Umbilical cord (tissue), 2 donors: ENCODE measurements around the gene RGL1. TPM values are rescaled to one million over a fixed set of nuclear protein-coding genes. Genes with fewer than 3 reads are reported as not detected.

Experiments
- DNase-seq: peaks from one replicate; pipeline ENCODE4 v3.0.0-alpha.2; 2015; ENCODE audit warnings: low spot score
- total RNA-seq: library from RNA; depleted of rRNA; stranded (reverse); fragments of >200 nt; gene quantifications from one replicate; pipeline ENCODE4 v1.2.3, GENCODE V29; 2014; ENCODE audit warnings: low replicate concordance; ENCODE audit not compliant: insufficient read depth

The RGL1 gene
- total RNA-seq, 1 donor from 2014 or later = 30.8 TPM

GRCh38 chr1:183821889-183822611 lies 17.1 kb downstream of the RGL1 start:
- no peak for DNase-seq

GRCh38 chr1:183824291-183824690 lies 19.4 kb downstream of the RGL1 start:
- no peak for DNase-seq

GRCh38 chr1:183827801-183828200 lies 22.9 kb downstream of the RGL1 start:
- DNase-seq = no peak

DNA sequence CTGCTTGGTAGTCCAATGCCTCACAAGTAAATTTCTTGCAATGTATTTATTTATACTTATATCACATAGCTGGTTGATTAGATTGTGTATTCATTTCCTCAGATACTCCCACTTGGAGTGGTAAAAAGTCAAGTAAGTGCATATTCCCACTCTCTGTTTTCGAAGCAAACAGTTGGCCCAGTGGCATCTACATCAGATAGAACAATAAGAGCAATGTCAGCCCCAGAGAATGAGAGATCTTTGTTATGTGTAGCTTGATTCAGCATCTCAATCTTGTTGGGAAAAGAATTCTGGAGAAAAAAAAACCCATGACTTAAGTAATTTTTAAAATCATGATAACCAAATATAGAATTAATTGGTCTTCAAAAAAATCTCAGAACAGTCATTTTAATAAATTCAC lies 25.5 kb downstream of the RGL1 start:
- DNase-seq = no peak

- DNase-seq = no peak
Observed at GRCh38 chr1:183831311-183831710, 26.4 kb downstream of the RGL1 start.

DNA sequence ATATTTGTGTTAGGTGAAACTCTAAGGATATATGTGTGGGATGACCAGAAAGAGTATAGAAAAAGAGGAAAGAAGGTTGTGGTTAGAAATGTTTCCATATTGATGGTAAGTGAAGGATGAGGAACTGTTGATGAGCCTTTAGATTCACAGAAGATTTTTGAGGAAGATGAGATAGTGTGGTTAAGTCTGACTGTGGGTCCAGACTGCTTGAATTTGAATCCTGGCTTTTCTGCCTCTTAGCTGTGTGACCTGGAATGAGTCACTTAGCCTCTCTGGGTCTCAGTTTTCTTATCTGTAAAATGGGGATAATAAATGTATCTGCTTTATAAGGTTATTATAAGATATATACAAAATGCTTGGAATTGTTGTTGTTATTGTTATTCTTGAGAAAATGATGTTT lies 27.5 kb downstream of the RGL1 start:
- DNase-seq = no peak

DNA sequence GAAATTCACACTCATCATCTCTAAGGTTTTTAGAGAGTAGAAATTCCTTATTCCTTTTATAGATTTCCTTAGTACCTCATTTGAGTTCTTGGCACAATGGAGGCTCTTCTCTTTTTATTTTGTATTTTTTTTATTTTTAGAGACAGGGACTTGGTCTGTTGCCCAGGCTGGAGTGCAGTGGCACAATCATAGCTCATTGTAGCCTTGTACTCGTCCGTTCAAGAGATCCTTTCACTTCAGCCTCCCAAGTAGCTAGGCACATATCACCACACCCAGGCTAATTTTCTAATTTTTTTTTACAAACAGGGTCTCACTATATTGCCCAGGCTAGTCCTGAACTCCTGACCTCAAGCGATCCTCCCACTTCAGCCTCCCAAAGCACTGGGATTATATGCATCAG lies 29.6 kb downstream of the RGL1 start:
- no peak for DNase-seq

DNA sequence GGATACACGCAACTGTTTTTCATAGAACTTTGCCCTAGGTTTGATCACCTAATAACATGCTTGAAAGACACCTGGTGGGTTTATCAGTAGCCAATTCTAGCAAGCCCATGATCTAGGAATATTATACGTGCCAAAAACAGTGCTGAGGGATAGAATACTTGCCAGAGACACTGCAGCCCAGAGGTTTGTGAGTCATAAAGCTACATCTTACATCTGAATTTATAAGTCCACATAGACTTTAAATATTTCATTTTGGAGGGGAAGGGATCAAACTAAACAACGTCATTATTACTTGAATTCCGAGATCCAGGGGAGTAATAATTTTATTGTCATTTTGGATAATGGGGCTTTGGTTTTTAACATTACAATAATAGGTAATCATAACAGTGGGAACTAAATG lies 31.7 kb downstream of the RGL1 start:
- no peak for DNase-seq

- DNase-seq = no peak
Observed at GRCh38 chr1:183837062-183837461, 32.1 kb downstream of the RGL1 start.

GRCh38 chr1:183838221-183838620 lies 33.3 kb downstream of the RGL1 start:
- DNase-seq = no peak

GRCh38 chr1:183840140-183840539 lies 35.2 kb downstream of the RGL1 start:
- DNase-seq = no peak

- no peak for DNase-seq
Observed at GRCh38 chr1:183841550-183841949, 36.6 kb downstream of the RGL1 start.

DNA sequence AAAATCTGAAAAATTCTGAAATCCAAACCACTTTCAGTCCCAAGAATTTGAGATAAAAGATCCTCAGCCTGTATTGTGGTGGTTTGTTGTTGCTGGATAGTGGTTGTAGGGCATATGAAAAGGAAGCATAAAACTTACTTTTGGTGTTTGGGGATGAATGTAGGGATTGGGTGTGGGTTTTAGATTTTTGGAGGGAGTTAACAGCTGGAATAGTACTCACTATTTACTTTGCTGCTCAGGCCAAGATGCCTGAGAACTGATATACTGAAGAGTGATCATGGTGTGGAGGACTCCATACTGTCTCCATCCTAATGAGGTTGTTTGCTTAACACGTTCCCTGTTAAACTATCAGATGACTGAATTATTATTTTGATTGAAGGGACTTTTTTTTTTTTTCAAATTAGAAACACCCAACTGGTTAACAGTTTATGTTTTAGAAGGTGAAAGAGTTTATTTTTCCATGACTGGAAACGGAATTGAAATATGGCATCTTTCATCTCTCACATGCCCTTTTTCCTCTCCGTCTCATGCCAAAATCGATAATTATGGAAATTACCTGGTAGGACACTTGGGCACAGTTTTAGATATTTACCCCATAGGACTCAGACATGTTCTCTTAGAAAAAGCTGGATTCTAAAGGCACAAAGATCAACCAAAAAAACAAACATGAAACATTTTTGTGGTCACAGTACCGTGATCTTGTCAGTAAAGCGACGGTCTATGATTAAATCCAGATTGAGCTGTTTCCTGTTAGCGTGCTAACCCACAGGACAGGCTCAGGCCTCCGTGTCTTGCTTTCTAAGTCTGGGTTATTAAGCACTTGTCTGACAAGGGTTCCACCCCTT lies 37.3 kb downstream of the RGL1 start:
- DNase-seq = peak; percentile 90

GRCh38 chr1:183842795-183843144 lies 37.9 kb downstream of the RGL1 start:
- no peak for DNase-seq

- DNase-seq = peak; percentile 81
Observed at GRCh38 chr1:183844806-183845205, 39.9 kb downstream of the RGL1 start.

DNA sequence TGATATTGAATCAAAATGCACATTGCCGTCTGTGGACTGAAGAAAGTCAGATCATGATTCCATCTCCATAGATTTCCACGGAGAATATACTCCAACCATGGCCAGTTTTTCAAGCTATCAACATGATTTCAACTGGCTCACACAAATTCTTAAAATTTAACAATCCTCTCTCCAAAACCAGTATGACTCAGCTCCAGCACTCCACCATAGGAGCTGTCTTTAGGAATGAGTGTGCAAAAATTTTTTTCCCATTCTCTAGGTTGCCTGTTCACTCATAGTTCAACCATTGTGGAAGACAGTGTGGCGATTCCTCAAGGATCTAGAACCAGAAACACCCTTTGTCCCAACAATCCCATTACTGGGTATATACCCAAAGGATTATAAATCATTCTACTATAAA lies 40.8 kb downstream of the RGL1 start:
- DNase-seq = no peak

DNA sequence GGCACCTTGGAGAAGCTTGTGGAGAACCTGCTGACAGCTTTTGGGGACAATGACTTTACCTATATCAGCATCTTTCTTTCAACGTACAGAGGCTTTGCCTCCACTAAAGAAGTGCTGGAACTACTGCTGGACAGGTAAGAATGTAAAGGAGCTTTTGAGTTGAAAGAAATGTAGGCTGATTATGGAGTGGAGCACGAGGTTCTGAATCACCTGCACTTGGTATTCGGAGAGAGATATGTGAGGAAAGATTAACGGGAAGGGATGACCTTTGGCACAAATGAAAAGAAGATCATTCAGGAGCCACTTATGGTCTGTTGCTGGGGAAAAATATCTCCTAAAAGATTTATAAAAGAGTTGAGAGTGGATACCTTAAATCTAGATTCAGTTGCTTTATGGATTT lies 42.7 kb downstream of the RGL1 start:
- DNase-seq = no peak

- no peak for DNase-seq
Observed at GRCh38 chr1:183850852-183851251, 45.9 kb downstream of the RGL1 start.

GRCh38 chr1:183859119-183859518 lies 54.2 kb downstream of the RGL1 start:
- no peak for DNase-seq

- DNase-seq = no peak
Observed at GRCh38 chr1:183859831-183860230, 54.9 kb downstream of the RGL1 start.

DNA sequence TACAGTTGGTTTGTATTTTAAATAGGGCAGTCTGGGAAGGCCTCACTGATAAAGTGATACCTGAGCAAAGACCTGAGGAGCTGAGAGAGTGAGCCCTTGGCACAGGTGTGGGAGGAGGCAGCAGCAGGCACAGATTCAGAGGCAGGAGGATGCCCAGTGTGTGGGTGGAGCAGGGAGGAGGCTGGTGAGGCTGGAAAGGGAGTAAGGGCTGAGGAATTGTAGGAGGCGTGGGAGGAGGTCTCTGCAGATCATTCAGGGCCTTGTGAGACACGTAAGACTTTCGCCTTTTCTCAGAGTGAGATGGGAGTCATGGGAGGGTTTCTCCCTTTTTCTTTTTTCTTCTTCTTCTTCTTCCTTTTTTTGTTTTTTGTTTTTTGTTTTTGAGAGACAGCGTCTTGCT lies 58.0 kb downstream of the RGL1 start:
- no peak for DNase-seq

- no peak for DNase-seq
Observed at GRCh38 chr1:183863852-183864251, 58.9 kb downstream of the RGL1 start.

DNA sequence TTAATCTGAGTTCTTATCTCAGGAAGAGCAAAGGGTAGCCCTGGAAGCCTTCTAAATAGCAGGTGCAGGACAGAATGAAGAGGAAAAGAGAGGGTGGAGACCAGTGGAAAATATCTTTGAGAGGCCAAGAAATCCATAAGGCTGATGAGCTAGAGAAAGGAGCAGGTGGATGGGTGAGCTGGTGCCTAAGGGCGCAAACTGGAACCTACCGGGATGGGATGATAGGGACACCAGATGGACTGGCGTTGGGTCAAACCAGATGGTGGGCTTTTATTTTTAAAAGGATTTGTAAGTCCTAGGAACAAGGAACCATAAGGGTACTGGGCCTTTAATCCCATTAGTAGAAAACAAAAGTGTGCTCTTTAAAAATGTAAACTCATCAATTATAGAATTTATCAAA lies 59.7 kb downstream of the RGL1 start:
- DNase-seq = no peak
